H1 (cell line): ENCODE measurements around the gene JAKMIP2. TPM values are rescaled to one million over a fixed set of nuclear protein-coding genes. Genes with fewer than 3 reads are reported as not detected.

Experiments used
- CTCF ChIA-PET: fragments of 300-600 bp; sonication (Branson Sonifier 250); formaldehyde crosslinking; loops from one replicate; lab custom pipeline; 2021; ENCODE audit not compliant: partially characterized antibody; lab: Charles Lee
- POLR2A ChIA-PET: fragments of 300-600 bp; sonication (Branson Sonifier 250); formaldehyde crosslinking; loops from one replicate; lab custom pipeline; 2021; ENCODE audit warnings: inconsistent platforms; ENCODE audit not compliant: partially characterized antibody; lab: Charles Lee
- DNase-seq, 2 experiments: peaks; one replicate each; pipeline versions ENCODE4 v3.0.0 to v3.0.0-alpha.2; 2010 to 2022; ENCODE audit warnings: low spot score in 2 of 2, low read depth in 1 of 2, mixed read lengths in 1 of 2
- FAIRE-seq: peaks from 2 replicates; lab custom pipeline; 2011; peaks lifted over from hg19 to GRCh38; lab: Jason Lieb, UNC
- H2AFZ ChIP-seq: 2 replicates; pipeline ENCODE4 v1.8.1; 2012; ENCODE audit warnings: low read length, inconsistent platforms
- H2AK5ac ChIP-seq: 2 replicates; pipeline ENCODE4 v1.6.1; 2013; ENCODE audit warnings: low read depth, low read length
- H2BK120ac ChIP-seq: replicated peaks from 2 replicates; pipeline ENCODE3; 2013; ENCODE audit warnings: low read depth, low read length, inconsistent platforms
- H2BK12ac ChIP-seq: 2 replicates; pipeline ENCODE4 v1.6.1; 2013; ENCODE audit warnings: low read depth, low read length
- H2BK15ac ChIP-seq: 2 replicates; pipeline ENCODE4 v1.6.1; 2013; ENCODE audit warnings: low read length
- H2BK20ac ChIP-seq: 2 replicates; pipeline ENCODE4 v1.6.1; 2013; ENCODE audit warnings: low read length
- H2BK5ac ChIP-seq: 2 replicates; pipeline ENCODE4 v1.6.1; 2013; ENCODE audit warnings: low read depth, low read length
- H3K14ac ChIP-seq: 2 replicates; pipeline ENCODE4 v1.6.1; 2013; ENCODE audit warnings: inconsistent platforms; ENCODE audit not compliant: insufficient read length
- H3K18ac ChIP-seq: 2 replicates; pipeline ENCODE4 v1.6.1; 2013; ENCODE audit warnings: low read length; ENCODE audit errors: extremely low read depth
- H3K23ac ChIP-seq: 2 replicates; pipeline ENCODE4 v1.6.1; 2013; ENCODE audit warnings: inconsistent platforms; ENCODE audit not compliant: insufficient read length
- H3K23me2 ChIP-seq: 2 replicates; pipeline ENCODE4 v1.6.1; 2013; ENCODE audit warnings: low read depth, low read length
- H3K27ac ChIP-seq: 2 replicates; pipeline ENCODE4 v1.6.1; 2011; ENCODE audit warnings: low read depth, low read length, inconsistent platforms
- H3K27me3 ChIP-seq, 4 experiments: replicated peaks in 1 of 4; 1 replicate in 1 of 4; 2 replicates in 3 of 4; pipeline versions ENCODE4 v1.6.1 to v1.8.1; 2011 to 2013; ENCODE audit warnings: low read length in 3 of 4, mild to moderate bottlenecking in 3 of 4, inconsistent platforms in 2 of 4, mixed read lengths in 2 of 4, moderate library complexity in 1 of 4; ENCODE audit not compliant: control insufficient read depth in 3 of 4, insufficient read depth in 3 of 4; ENCODE audit errors: extremely low read depth in 1 of 4
- H3K36me3 ChIP-seq, 4 experiments: 2 replicates each; pipeline versions ENCODE4 v1.6.1 to v1.8.1; 2011 to 2013; ENCODE audit warnings: mild to moderate bottlenecking in 4 of 4, low read length in 3 of 4, moderate library complexity in 2 of 4, control low read depth in 1 of 4, inconsistent platforms in 1 of 4; ENCODE audit not compliant: insufficient read depth in 4 of 4, control insufficient read depth in 2 of 4
- H3K4ac ChIP-seq: replicated peaks from 2 replicates; pipeline ENCODE3; 2013; ENCODE audit warnings: low read length, low read depth, mixed read lengths, inconsistent platforms; ENCODE audit not compliant: insufficient read length
- H3K4me1 ChIP-seq, 4 experiments: replicated peaks in 1 of 4; 1 replicate in 1 of 4; 2 replicates in 3 of 4; pipeline versions ENCODE4 v1.6.1 to v1.8.1; 2011 to 2013; ENCODE audit warnings: low read length in 3 of 4, inconsistent platforms in 2 of 4, mixed read lengths in 1 of 4; ENCODE audit not compliant: insufficient read depth in 4 of 4, control insufficient read depth in 3 of 4
- H3K4me2 ChIP-seq, 2 experiments: 2 replicates each; pipeline versions ENCODE4 v1.6.1 to v1.8.1; 2011 to 2013; ENCODE audit warnings: low read depth in 2 of 2, low read length in 2 of 2, control low read depth in 1 of 2, inconsistent platforms in 1 of 2, mild to moderate bottlenecking in 1 of 2; ENCODE audit not compliant: insufficient read depth in 1 of 2
- H3K4me3 ChIP-seq, 4 experiments: fragments of 200-600, 300-600 bp in 1 of 4; sonication (generic), shearing (Covaris generic), sonication (Bioruptor Twin) in 1 of 4; 2 replicates each; pipeline versions ENCODE4 v1.5.1 to v1.8.1; 2011 to 2016; ENCODE audit warnings: low read length in 4 of 4, low read depth in 3 of 4, control low read depth in 2 of 4, inconsistent platforms in 2 of 4, mild to moderate bottlenecking in 2 of 4, mixed read lengths in 1 of 4, moderate library complexity in 1 of 4; ENCODE audit not compliant: insufficient read depth in 2 of 4; ENCODE audit errors: extremely low read depth in 1 of 4
- H3K56ac ChIP-seq: replicated peaks from 2 replicates; pipeline ENCODE3; 2013; ENCODE audit warnings: low read depth, mild to moderate bottlenecking, mixed read lengths, low read length, inconsistent platforms; ENCODE audit not compliant: insufficient read length
- H3K79me1 ChIP-seq: 2 replicates; pipeline ENCODE4 v1.6.1; 2013; ENCODE audit warnings: low read depth, low read length, control low read depth
- H3K79me2 ChIP-seq, 2 experiments: 2 replicates each; pipeline versions ENCODE4 v1.6.1 to v1.8.1; 2012 to 2013; ENCODE audit warnings: low read length in 2 of 2, mild to moderate bottlenecking in 2 of 2, inconsistent platforms in 1 of 2; ENCODE audit not compliant: insufficient read depth in 2 of 2, control insufficient read depth in 1 of 2
- H3K9ac ChIP-seq, 4 experiments: replicated peaks in 1 of 4; 1 replicate in 1 of 4; 2 replicates in 3 of 4; pipeline versions ENCODE4 v1.6.1 to v1.8.1; 2011 to 2013; ENCODE audit warnings: low read depth in 3 of 4, low read length in 3 of 4, control low read depth in 2 of 4, mild to moderate bottlenecking in 2 of 4, moderate library complexity in 2 of 4, inconsistent platforms in 1 of 4; ENCODE audit errors: extremely low read depth in 1 of 4
- H3K9me3 ChIP-seq, 2 experiments: 2 replicates each; pipeline versions ENCODE4 v1.6.1 to v1.8.1; 2012 to 2013; ENCODE audit warnings: mild to moderate bottlenecking in 2 of 2, moderate library complexity in 2 of 2, control low read depth in 1 of 2, inconsistent platforms in 1 of 2, low read depth in 1 of 2, low read length in 1 of 2, mixed read lengths in 1 of 2; ENCODE audit not compliant: insufficient read depth in 2 of 2
- H4K20me1 ChIP-seq, 2 experiments: replicated peaks in 1 of 2; 2 replicates each; pipeline versions ENCODE3 to v1.8.1; 2011 to 2013; ENCODE audit warnings: inconsistent platforms in 2 of 2, low read length in 2 of 2, mild to moderate bottlenecking in 1 of 2; ENCODE audit not compliant: insufficient read depth in 2 of 2, control insufficient read depth in 1 of 2
- H4K5ac ChIP-seq: 2 replicates; pipeline ENCODE4 v1.6.1; 2013; ENCODE audit warnings: low read length, low read depth, mixed read lengths, inconsistent platforms; ENCODE audit not compliant: insufficient read length
- H4K8ac ChIP-seq: 2 replicates; pipeline ENCODE4 v1.8.0; 2013; ENCODE audit warnings: mild to moderate bottlenecking, moderate library complexity, low read length, inconsistent platforms; ENCODE audit not compliant: insufficient read depth; ENCODE audit errors: extremely low read depth
- H4K91ac ChIP-seq: replicated peaks from 2 replicates; pipeline ENCODE3; 2013; ENCODE audit warnings: low read length, mixed read lengths, inconsistent platforms; ENCODE audit not compliant: insufficient read length
- CEBPB ChIP-seq: IDR thresholded peaks from 2 replicates; pipeline ENCODE4 v1.6.1; 2012; ENCODE audit warnings: low read depth, low read length
- KDM5A ChIP-seq: fragments of 200-600 bp; IDR thresholded peaks from 2 replicates; pipeline ENCODE4 v1.7.1; 2012; ENCODE audit warnings: mild to moderate bottlenecking, low read length, inconsistent platforms, mixed read lengths
- RAD21 ChIP-seq, 2 experiments: IDR thresholded peaks in 1 of 2; conservative IDR thresholded peaks in 1 of 2; 2 replicates each; pipeline ENCODE4 v1.6.1; 2011; ENCODE audit warnings: low read depth in 2 of 2, low read length in 2 of 2, improper control_type of control experiment in 1 of 2, inconsistent platforms in 1 of 2, mild to moderate bottlenecking in 1 of 2, moderate library complexity in 1 of 2
- WGBS, 2 experiments: shearing (Covaris generic) in 1 of 2; methylation state at CpG; one replicate each; pipeline versions ENCODE4 v1.1.6 to v1.1.7; 2013 to 2015; ENCODE audit warnings: low lambda C conversion rate in 2 of 2, mixed read lengths in 2 of 2, inconsistent platforms in 1 of 2, low coverage in 1 of 2, missing lambda C conversion rate in 1 of 2; ENCODE audit not compliant: insufficient replicate concordance in 2 of 2, insufficient coverage in 1 of 2, insufficient read length in 1 of 2; ENCODE audit errors: extremely low coverage in 1 of 2, missing lambda C conversion rate in 1 of 2; 5-methylcytosine and 5-hydroxymethylcytosine counted together
- polyA plus RNA-seq, 7 experiments: library from polyadenylated mRNA; depleted of rRNA in 3 of 7; stranded (reverse) in 5 of 7; unstranded in 2 of 7; fragments of >200 nt in 5 of 7; fragments of 200-250 nt in 2 of 7; gene quantifications; 1 replicate in 5 of 7; 2 replicates in 1 of 7; 4 replicates in 1 of 7; pipeline versions ENCODE4 v1.2.1 to v1.2.3, GENCODE V29; 2011 to 2013; ENCODE audit warnings: missing spikeins in 2 of 7, mixed read lengths in 2 of 7
- total RNA-seq: library from RNA; stranded (reverse); fragmentation: NEBNext Ultra II Directional; extraction: Animal tissue kit (Norgen Biotek cat#: 25700); gene quantifications from 2 replicates; pipeline ENCODE4 v1.2.1, GENCODE V29; 2021
- TF ChIP-seq, protein P1 (sequence below), 3 experiments: IDR thresholded peaks; 1 replicate in 2 of 3; 2 replicates in 1 of 3; pipeline versions ENCODE4 v1.5.1 to v1.6.1; 2011; ENCODE audit warnings: low read length in 3 of 3, mild to moderate bottlenecking in 3 of 3, inconsistent platforms in 2 of 3, low read depth in 1 of 3, moderate library complexity in 1 of 3; ENCODE audit not compliant: insufficient read depth in 1 of 3; ENCODE audit errors: control extremely low read depth in 1 of 3

JAKMIP2 gene
- total and polyA plus RNA-seq, 2 of the 8 experiments (the other 6 are each of a cell fraction or from before 2014, with no cell fraction given), result 2.4 to 13.6 TPM

GRCh38 chr5:147628058-147628895 is 154.3 kb downstream of the JAKMIP2 start:
- Histone ChIP-seq H4K5ac (no peak overlapping the region), H2AK5ac (no peak overlapping the region), H3K9me3 (no peaks in the 10 kb centered on the region), H2BK5ac (no peak overlapping the region), H3K56ac (no peak overlapping the region), H3K9ac (no peak overlapping the region), H4K8ac (no peak overlapping the region), H3K27me3 (no peaks in the 10 kb centered on the region), H3K4me3 (no peak overlapping the region), H3K79me2 (peaks cover 0 to 3% of the 10 kb centered on the region in 2 experiments; a peak in 1 of 4 replicates), H3K36me3 (peaks cover 0 to 27% (median 7%) of the 10 kb centered on the region in 4 experiments; a peak in 4 of 8 replicates), H2BK12ac (no peak overlapping the region), H3K27ac (no peak overlapping the region), H3K4me2 (no peak overlapping the region), H2BK15ac (no peak overlapping the region), H3K4ac (no peak overlapping the region), H3K14ac (no peak overlapping the region), H3K79me1 (no peaks in the 10 kb centered on the region), H3K23me2 (no peaks in the 10 kb centered on the region), H2AFZ (no peak overlapping the region), H4K91ac (no peak overlapping the region), H2BK120ac (no peak overlapping the region), H3K18ac (no peak overlapping the region), H3K23ac (no peak overlapping the region), H4K20me1 (peaks cover 0 to 10% of the 10 kb centered on the region in 2 experiments), H2BK20ac (no peak overlapping the region), H3K4me1 (no peaks in the 10 kb centered on the region; a peak in 1 of 7 replicates)
- DNase-seq (peak; percentile 25 to 82), FAIRE-seq (peak; percentile 100)
- 71% methylated on average over 8 of the region's 8 CpGs; no CpG with 5 or more reads in 1 of the 2 experiments for WGBS, 2 experiments
- TF ChIP-seq KDM5A (no peak), RAD21 (IDR thresholded peaks at IDR 0.05 in 1 of 2, conservative IDR thresholded peaks at IDR 0.05 in 1 of 2; ENCODE audit: low read depth in 2 of 2, low read length in 2 of 2) (peak; percentile 86 to 93), CEBPB (no peak)
- TF ChIP-seq, protein P1, sequence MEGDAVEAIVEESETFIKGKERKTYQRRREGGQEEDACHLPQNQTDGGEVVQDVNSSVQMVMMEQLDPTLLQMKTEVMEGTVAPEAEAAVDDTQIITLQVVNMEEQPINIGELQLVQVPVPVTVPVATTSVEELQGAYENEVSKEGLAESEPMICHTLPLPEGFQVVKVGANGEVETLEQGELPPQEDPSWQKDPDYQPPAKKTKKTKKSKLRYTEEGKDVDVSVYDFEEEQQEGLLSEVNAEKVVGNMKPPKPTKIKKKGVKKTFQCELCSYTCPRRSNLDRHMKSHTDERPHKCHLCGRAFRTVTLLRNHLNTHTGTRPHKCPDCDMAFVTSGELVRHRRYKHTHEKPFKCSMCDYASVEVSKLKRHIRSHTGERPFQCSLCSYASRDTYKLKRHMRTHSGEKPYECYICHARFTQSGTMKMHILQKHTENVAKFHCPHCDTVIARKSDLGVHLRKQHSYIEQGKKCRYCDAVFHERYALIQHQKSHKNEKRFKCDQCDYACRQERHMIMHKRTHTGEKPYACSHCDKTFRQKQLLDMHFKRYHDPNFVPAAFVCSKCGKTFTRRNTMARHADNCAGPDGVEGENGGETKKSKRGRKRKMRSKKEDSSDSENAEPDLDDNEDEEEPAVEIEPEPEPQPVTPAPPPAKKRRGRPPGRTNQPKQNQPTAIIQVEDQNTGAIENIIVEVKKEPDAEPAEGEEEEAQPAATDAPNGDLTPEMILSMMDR (IDR thresholded peaks at IDR 0.05; ENCODE audit: control extremely low read depth in 1 of 3, insufficient read depth in 1 of 3, low read depth in 1 of 3, low read length in 3 of 3), result peak in 2 of 3 experiments; percentile 77 to 88; a peak in 3 of 4 replicates
- CTCF ChIA-PET, result interaction anchor here (0.6 to 6.8 kb wide), 47 partner anchors 8 to 1626 kb away, joined by 3 to 53 read pairs (median 4); no protein-coding TSS in a partner anchor
- POLR2A ChIA-PET, result interaction anchor here (0.6 to 1.5 kb wide), 5 partner anchors 39 to 219 kb away, joined by 3 to 4 read pairs (median 3); no protein-coding TSS in a partner anchor
